DOHH2 (cell line): ENCODE results near the gene PTPRT.

Source experiments
- H3F3A ChIP-seq: fragments of 200-600 bp; sonication (generic), shearing (Covaris generic); 2 replicates; pipeline ENCODE4 v1.6.0; 2016; ENCODE audit warnings: antibody characterized with exemption, mild to moderate bottlenecking; ENCODE audit not compliant: control insufficient read depth, insufficient read depth
- H3K27ac ChIP-seq: fragments of 200-600 bp; sonication (generic); 2 replicates; pipeline ENCODE4 v1.5.1; 2014; ENCODE audit warnings: low read depth, mild to moderate bottlenecking, low read length, moderate library complexity
- H3K27me3 ChIP-seq: fragments of 200-600 bp; sonication (generic); 2 replicates; pipeline ENCODE4 v1.6.1; 2014; ENCODE audit warnings: mild to moderate bottlenecking, low read length, mixed read lengths; ENCODE audit not compliant: control insufficient read depth
- H3K36me3 ChIP-seq: fragments of 200-600 bp; sonication (generic); 2 replicates; pipeline ENCODE4 v1.6.1; 2014; ENCODE audit warnings: mild to moderate bottlenecking, low read length, moderate library complexity, mixed read lengths; ENCODE audit not compliant: control insufficient read depth
- H3K4me1 ChIP-seq: fragments of 200-600 bp; sonication (generic); 2 replicates; pipeline ENCODE4 v1.6.1; 2014; ENCODE audit warnings: mild to moderate bottlenecking, low read length, mixed read lengths; ENCODE audit not compliant: control insufficient read depth
- H3K4me2 ChIP-seq: fragments of 200-600 bp; sonication (generic); 2 replicates; pipeline ENCODE4 v1.6.0; 2014; ENCODE audit warnings: mild to moderate bottlenecking, low read length, moderate library complexity
- H3K4me3 ChIP-seq: fragments of 200-600 bp; sonication (generic); 2 replicates; pipeline ENCODE4 v1.5.1; 2014; ENCODE audit warnings: mild to moderate bottlenecking, low read length, mixed read lengths
- H3K79me2 ChIP-seq: fragments of 200-600 bp; sonication (generic); 2 replicates; pipeline ENCODE4 v1.6.1; 2014; ENCODE audit warnings: mild to moderate bottlenecking, low read length, mixed read lengths; ENCODE audit not compliant: control insufficient read depth
- H3K9me2 ChIP-seq: fragments of 200-600 bp; sonication (generic); replicated peaks from 2 replicates; pipeline ENCODE4 v1.6.1; 2014; ENCODE audit warnings: mild to moderate bottlenecking, low read length, mixed read lengths; ENCODE audit not compliant: control insufficient read depth
- H3K9me3 ChIP-seq: fragments of 200-600 bp; sonication (generic); 2 replicates; pipeline ENCODE4 v1.6.1; 2014; ENCODE audit warnings: antibody characterized with exemption, low read length, mixed read lengths; ENCODE audit not compliant: control insufficient read depth, insufficient read depth
- H4K20me1 ChIP-seq: fragments of 200-600 bp; sonication (generic); 2 replicates; pipeline ENCODE4 v1.6.0; 2014; ENCODE audit warnings: low read depth, mild to moderate bottlenecking, antibody characterized with exemption, low read length, moderate library complexity; ENCODE audit not compliant: control insufficient read depth, insufficient read depth
- CTCF ChIP-seq: fragments of 200-600 bp; sonication (generic); IDR thresholded peaks from one replicate; pipeline ENCODE4 v1.5.1; 2014; ENCODE audit warnings: antibody characterized with exemption, mild to moderate bottlenecking, low read depth, low read length; ENCODE audit not compliant: poor library complexity, severe bottlenecking
- EZH2phosphoT487 ChIP-seq: fragments of 200-600 bp; sonication (generic); IDR thresholded peaks from 2 replicates; pipeline ENCODE4 v1.6.1; 2017; ENCODE audit warnings: borderline replicate concordance, mild to moderate bottlenecking, antibody characterized with exemption, low read length, moderate library complexity, mixed read lengths

Gene PTPRT

GRCh38 chr20:42252116-42252515 lies 937.6 kb downstream of the PTPRT start:
- H3K9me3 ChIP-seq, result no peaks in the 10 kb centered on the region
- H3K4me3 ChIP-seq, result no peak overlapping the region
- no peaks in the 10 kb centered on the region for H4K20me1 ChIP-seq
- H3K27ac ChIP-seq, result no peak overlapping the region
- no peaks in the 10 kb centered on the region for H3K4me1 ChIP-seq
- H3K9me2 ChIP-seq, result no peaks in the 10 kb centered on the region
- H3F3A ChIP-seq, result no peaks in the 10 kb centered on the region
- no peak for TF ChIP-seq EZH2phosphoT487
- TF ChIP-seq CTCF, result no peak
- no peaks in the 10 kb centered on the region for H3K27me3 ChIP-seq
- H3K4me2 ChIP-seq, result no peak overlapping the region
- no peaks in the 10 kb centered on the region for H3K36me3 ChIP-seq
- H3K79me2 ChIP-seq, result no peaks in the 10 kb centered on the region

- Histone ChIP-seq H3K4me1 (no peaks in the 10 kb centered on the region), H3K27me3 (no peaks in the 10 kb centered on the region), H4K20me1 (no peaks in the 10 kb centered on the region), H3K36me3 (no peaks in the 10 kb centered on the region), H3K4me3 (no peak overlapping the region), H3K79me2 (no peaks in the 10 kb centered on the region), H3F3A (no peaks in the 10 kb centered on the region), H3K4me2 (no peak overlapping the region), H3K9me2 (no peaks in the 10 kb centered on the region), H3K27ac (no peak overlapping the region), H3K9me3 (no peaks in the 10 kb centered on the region)
- no peak for TF ChIP-seq EZH2phosphoT487
- no peak for TF ChIP-seq CTCF
Measured at GRCh38 chr20:42218621-42219374, 970.9 kb downstream of the PTPRT start.

- Histone ChIP-seq H3K4me1 (no peaks in the 10 kb centered on the region), H3K79me2 (no peaks in the 10 kb centered on the region), H3K9me3 (no peaks in the 10 kb centered on the region), H3K36me3 (no peaks in the 10 kb centered on the region), H3F3A (no peaks in the 10 kb centered on the region), H4K20me1 (no peaks in the 10 kb centered on the region), H3K9me2 (no peaks in the 10 kb centered on the region), H3K27me3 (no peaks in the 10 kb centered on the region), H3K27ac (no peak overlapping the region), H3K4me3 (no peak overlapping the region), H3K4me2 (no peak overlapping the region)
- no peak for TF ChIP-seq CTCF
- no peak for TF ChIP-seq EZH2phosphoT487
Measured at GRCh38 chr20:42214074-42214473, 975.6 kb downstream of the PTPRT start.
